SK-N-SH (cell line): ENCODE results near the gene CD34. TPM values are rescaled to one million over a fixed set of nuclear protein-coding genes. Genes with fewer than 3 reads are reported as not detected.

ENCODE experiments used
- CTCF ChIA-PET: fragments of 300-600, 350-600 bp; formaldehyde crosslinking; extraction: SDS; loops from one replicate; lab custom pipeline; 2021; lab: Yijun Ruan, JAX
- POLR2A ChIA-PET: fragments of 350-600 bp; sonication (Branson Sonifier 250); formaldehyde crosslinking; extraction: SDS; loops from one replicate; lab custom pipeline; 2020; ENCODE audit warnings: antibody characterized with exemption, inconsistent platforms; lab: Yijun Ruan, JAX
- DNase-seq: peaks from one replicate; pipeline ENCODE4 v3.0.0; 2012
- H2AFZ ChIP-seq: fragments of 200-600 bp; sonication (generic); 2 replicates; pipeline ENCODE4 v1.8.1; 2016; ENCODE audit warnings: antibody characterized with exemption, mild to moderate bottlenecking, low read depth
- H3F3A ChIP-seq: fragments of 200-600 bp; sonication (generic); replicated peaks from 2 replicates; pipeline ENCODE3; 2016; ENCODE audit warnings: antibody characterized with exemption, mild to moderate bottlenecking; ENCODE audit not compliant: insufficient read depth
- H3K27ac ChIP-seq, 2 experiments: fragments of 200-500 bp in 1 of 2; fragments of 200-600 bp in 1 of 2; sonication (Bioruptor generic) in 1 of 2; sonication (generic), shearing (Covaris generic) in 1 of 2; 2 replicates each; pipeline versions ENCODE4 v1.5.1 to v1.6.1; 2014 to 2016; ENCODE audit warnings: low read depth in 2 of 2, inconsistent platforms in 1 of 2, low read length in 1 of 2, mild to moderate bottlenecking in 1 of 2, mixed read lengths in 1 of 2
- H3K27me3 ChIP-seq: fragments of 200-600 bp; sonication (generic), shearing (Covaris generic); 2 replicates; pipeline ENCODE4 v1.6.1; 2016; ENCODE audit warnings: mixed run types; ENCODE audit not compliant: insufficient read depth
- H3K36me3 ChIP-seq, 2 experiments: fragments of 200-500 bp in 1 of 2; fragments of 200-600 bp in 1 of 2; sonication (Bioruptor generic) in 1 of 2; sonication (generic) in 1 of 2; replicated peaks in 1 of 2; 2 replicates each; pipeline versions ENCODE3 to v1.5.1; 2014 to 2016; ENCODE audit warnings: low read length in 1 of 2, mild to moderate bottlenecking in 1 of 2; ENCODE audit not compliant: insufficient read depth in 2 of 2, control insufficient read depth in 1 of 2
- H3K4me1 ChIP-seq, 2 experiments: fragments of 200-500 bp in 1 of 2; fragments of 200-600 bp in 1 of 2; sonication (Bioruptor generic) in 1 of 2; sonication (generic), shearing (Covaris generic) in 1 of 2; 2 replicates each; pipeline versions ENCODE4 v1.5.1 to v1.6.1; 2014 to 2016; ENCODE audit warnings: low read depth in 1 of 2, low read length in 1 of 2, mixed run types in 1 of 2; ENCODE audit not compliant: insufficient read depth in 2 of 2, control insufficient read depth in 1 of 2
- H3K4me2 ChIP-seq: fragments of 200-600 bp; sonication (generic), shearing (Covaris generic); 2 replicates; pipeline ENCODE4 v1.6.1; 2017; ENCODE audit warnings: mixed run types
- H3K4me3 ChIP-seq, 2 experiments: fragments of 200-500 bp in 1 of 2; fragments of 200-600 bp in 1 of 2; sonication (Bioruptor generic) in 1 of 2; sonication (generic), shearing (Covaris generic) in 1 of 2; 2 replicates each; pipeline versions ENCODE4 v1.5.1 to v1.8.1; 2014 to 2016; ENCODE audit warnings: low read depth in 2 of 2, inconsistent platforms in 1 of 2, low read length in 1 of 2, mild to moderate bottlenecking in 1 of 2, mixed read lengths in 1 of 2, moderate library complexity in 1 of 2
- H3K79me2 ChIP-seq: fragments of 200-600 bp; sonication (generic); 2 replicates; pipeline ENCODE4 v1.8.1; 2017; ENCODE audit warnings: mild to moderate bottlenecking; ENCODE audit not compliant: insufficient read depth
- H3K9ac ChIP-seq: fragments of 200-600 bp; sonication (generic); 2 replicates; pipeline ENCODE4 v1.6.1; 2017; ENCODE audit warnings: mixed run types
- H3K9me2 ChIP-seq: fragments of 200-600 bp; sonication (generic); 2 replicates; pipeline ENCODE4 v1.6.1; 2017; ENCODE audit warnings: mixed run types
- H3K9me3 ChIP-seq: fragments of 200-600 bp; sonication (generic); 2 replicates; pipeline ENCODE4 v1.6.1; 2017; ENCODE audit warnings: mixed run types, mild to moderate bottlenecking, moderate library complexity
- H4K20me1 ChIP-seq: fragments of 200-600 bp; sonication (generic); 2 replicates; pipeline ENCODE4 v1.6.1; 2017; ENCODE audit warnings: mild to moderate bottlenecking, mixed run types; ENCODE audit not compliant: insufficient read depth
- CHD2 ChIP-seq: fragments of 150-350 bp; IDR thresholded peaks from 2 replicates; pipeline ENCODE4 v1.6.1; 2018; ENCODE audit warnings: low read length; ENCODE audit not compliant: partially characterized antibody
- EP300 ChIP-seq, 2 experiments: IDR thresholded peaks; 2 replicates each; pipeline versions ENCODE4 v1.4.0 to v1.6.1; 2012; ENCODE audit warnings: borderline replicate concordance in 1 of 2, low read depth in 1 of 2, low read length in 1 of 2
- EZH2phosphoT487 ChIP-seq: fragments of 200-600 bp; sonication (generic); IDR thresholded peaks from 2 replicates; pipeline ENCODE4 v1.6.1; 2017; ENCODE audit warnings: low read depth, mixed run types, mild to moderate bottlenecking, antibody characterized with exemption, moderate library complexity, borderline replicate concordance
- FOSL2 ChIP-seq: IDR thresholded peaks from 2 replicates; pipeline ENCODE4 v1.4.0; 2012; ENCODE audit warnings: low read depth, mild to moderate bottlenecking, moderate library complexity, borderline replicate concordance
- FOXJ3 ChIP-seq: sonication (generic); formaldehyde crosslinking; IDR thresholded peaks from 2 replicates; pipeline ENCODE4 v1.5.1; 2020; ENCODE audit warnings: mild to moderate bottlenecking, missing genetic modification reagents
- FOXM1 ChIP-seq: IDR thresholded peaks from 2 replicates; pipeline ENCODE4 v1.4.0; 2012; ENCODE audit warnings: low read depth, mild to moderate bottlenecking
- GATA2 ChIP-seq: sonication (generic); formaldehyde crosslinking; IDR thresholded peaks from 2 replicates; pipeline ENCODE4 v1.5.0; 2020; ENCODE audit warnings: mild to moderate bottlenecking, missing genetic modification reagents
- IRF3 ChIP-seq: fragments of 150-350 bp; IDR thresholded peaks from 2 replicates; pipeline ENCODE4 v1.6.1; 2016; ENCODE audit warnings: mild to moderate bottlenecking, low read depth, low read length
- JUND ChIP-seq: IDR thresholded peaks from 2 replicates; pipeline ENCODE4 v1.4.0; 2012
- MEF2A ChIP-seq: IDR thresholded peaks from 2 replicates; pipeline ENCODE4 v1.4.0; 2012; ENCODE audit warnings: low read depth, borderline replicate concordance
- MXI1 ChIP-seq: IDR thresholded peaks from 2 replicates; pipeline ENCODE4 v1.6.1; 2012; ENCODE audit warnings: mild to moderate bottlenecking, low read depth, low read length, improper control_type of control experiment
- NFIC ChIP-seq: IDR thresholded peaks from 2 replicates; pipeline ENCODE4 v1.4.0; 2012; ENCODE audit warnings: borderline replicate concordance
- PBX3 ChIP-seq: IDR thresholded peaks from 2 replicates; pipeline ENCODE4; 2012
- POLR2AphosphoS5 ChIP-seq: IDR thresholded peaks from 2 replicates; pipeline ENCODE4 v1.6.1; 2012; ENCODE audit warnings: low read depth, low read length
- RCOR1 ChIP-seq: fragments of 150-350 bp; IDR thresholded peaks from 2 replicates; pipeline ENCODE4 v1.6.1; 2017; ENCODE audit warnings: antibody characterized with exemption, low read length
- RXRA ChIP-seq: IDR thresholded peaks from 2 replicates; pipeline ENCODE4 v1.4.0; 2012; ENCODE audit warnings: low read depth, mild to moderate bottlenecking, borderline replicate concordance
- TAF1 ChIP-seq: IDR thresholded peaks from 2 replicates; pipeline ENCODE4 v1.6.1; 2012; ENCODE audit warnings: low read depth, mild to moderate bottlenecking, low read length, moderate library complexity, borderline replicate concordance
- TCF12 ChIP-seq: IDR thresholded peaks from 2 replicates; pipeline ENCODE4 v1.4.0; 2012
- TEAD4 ChIP-seq: IDR thresholded peaks from 2 replicates; pipeline ENCODE4 v1.4.0; 2012; ENCODE audit warnings: mild to moderate bottlenecking, borderline replicate concordance; ENCODE audit not compliant: insufficient read depth
- USF2 ChIP-seq: fragments of 150-350 bp; IDR thresholded peaks from 2 replicates; pipeline ENCODE4 v1.6.1; 2017; ENCODE audit warnings: antibody characterized with exemption, low read length, low read depth, borderline replicate concordance
- YY1 ChIP-seq: IDR thresholded peaks from 2 replicates; pipeline ENCODE4 v1.4.0; 2012; ENCODE audit warnings: low read depth, mild to moderate bottlenecking
- WGBS: methylation state at CpG from one replicate; pipeline ENCODE4 v1.1.6; 2017; ENCODE audit warnings: low lambda C conversion rate; 5-methylcytosine and 5-hydroxymethylcytosine counted together
- polyA plus RNA-seq, 3 experiments: library from polyadenylated mRNA; depleted of rRNA; stranded (reverse); fragments of >200 nt; gene quantifications; 2 replicates each; pipeline ENCODE4 v1.2.3, GENCODE V29; 2012
- TF ChIP-seq, protein P1 (sequence below): fragments of 200-600 bp; sonication (generic); IDR thresholded peaks from 2 replicates; pipeline ENCODE4 v1.6.1; 2017; ENCODE audit warnings: antibody characterized with exemption, mild to moderate bottlenecking, moderate library complexity
- TF ChIP-seq, protein P2 (sequence below): IDR thresholded peaks from 2 replicates; pipeline ENCODE4 v1.4.0; 2012; ENCODE audit warnings: low read depth
- TF ChIP-seq, protein P3 (sequence below): IDR thresholded peaks from 2 replicates; pipeline ENCODE4 v1.6.1; 2012; ENCODE audit warnings: mild to moderate bottlenecking, low read depth, low read length, moderate library complexity

Gene CD34
- polyA plus RNA-seq, 1 of the 3 experiments (the other 2 are of a cell fraction) = 0.59 TPM

DNA sequence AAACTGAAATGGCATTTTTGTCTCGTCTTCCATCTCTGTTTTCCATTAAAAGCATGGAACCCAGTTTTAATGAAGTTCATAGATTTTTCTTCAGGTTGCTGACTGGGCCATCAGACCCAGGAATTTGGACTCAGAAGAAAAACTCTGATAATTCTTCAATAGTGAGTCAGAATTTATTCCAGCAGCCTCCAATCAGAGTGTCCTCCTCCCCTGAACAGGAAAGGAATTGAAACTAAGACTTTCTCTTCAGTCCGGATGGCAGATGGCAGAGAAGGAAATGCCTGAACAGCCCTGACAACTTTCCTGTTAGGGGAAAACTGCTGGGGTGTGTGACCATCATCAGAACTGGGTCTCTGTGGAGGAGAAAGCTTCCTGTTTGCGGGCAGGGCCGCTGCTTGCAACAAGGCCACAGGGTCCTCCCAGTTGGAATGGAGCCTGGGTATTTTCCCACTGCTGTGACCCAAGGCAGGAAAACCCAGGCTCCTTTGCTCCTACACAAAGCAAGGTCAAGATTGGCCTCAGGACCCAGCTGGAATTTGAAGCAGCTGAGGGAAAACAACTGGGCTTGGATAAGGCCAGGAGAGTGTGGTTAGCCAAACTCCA, 20.7 kb downstream of the CD34 start:
- H3F3A ChIP-seq = peaks cover 16% of the 10 kb centered on the region
- H3K4me1 ChIP-seq = peaks cover 16 to 17% of the 10 kb centered on the region in 2 experiments
- peak overlapping the region; percentile 54 for H3K9ac ChIP-seq
- ChIA-PET POLR2A (no interaction called here), CTCF (interaction anchor here (1.4 kb wide), 1 partner anchor 73 kb away, joined by 6 read pairs; no protein-coding TSS in a partner anchor)
- H3K27ac ChIP-seq = peak overlapping the region; percentile 91 to 92
- H3K27me3 ChIP-seq = no peaks in the 10 kb centered on the region
- H3K79me2 ChIP-seq = no peaks in the 10 kb centered on the region
- no peak for DNase-seq
- no peaks in the 10 kb centered on the region for H4K20me1 ChIP-seq
- WGBS = 24% methylated on average over 4 of the region's 4 CpGs
- H3K9me2 ChIP-seq = no peaks in the 10 kb centered on the region
- peak overlapping the region in 1 of 2 experiments; percentile 29; a peak in 2 of 4 replicates for H3K4me3 ChIP-seq
- no peaks in the 10 kb centered on the region for H3K9me3 ChIP-seq
- H2AFZ ChIP-seq = peak overlapping the region; percentile 88
- H3K4me2 ChIP-seq = peak overlapping the region; percentile 46
- H3K36me3 ChIP-seq = no peaks in the 10 kb centered on the region
- peak; percentile 50 for TF ChIP-seq JUND
- TF ChIP-seq, protein P1, sequence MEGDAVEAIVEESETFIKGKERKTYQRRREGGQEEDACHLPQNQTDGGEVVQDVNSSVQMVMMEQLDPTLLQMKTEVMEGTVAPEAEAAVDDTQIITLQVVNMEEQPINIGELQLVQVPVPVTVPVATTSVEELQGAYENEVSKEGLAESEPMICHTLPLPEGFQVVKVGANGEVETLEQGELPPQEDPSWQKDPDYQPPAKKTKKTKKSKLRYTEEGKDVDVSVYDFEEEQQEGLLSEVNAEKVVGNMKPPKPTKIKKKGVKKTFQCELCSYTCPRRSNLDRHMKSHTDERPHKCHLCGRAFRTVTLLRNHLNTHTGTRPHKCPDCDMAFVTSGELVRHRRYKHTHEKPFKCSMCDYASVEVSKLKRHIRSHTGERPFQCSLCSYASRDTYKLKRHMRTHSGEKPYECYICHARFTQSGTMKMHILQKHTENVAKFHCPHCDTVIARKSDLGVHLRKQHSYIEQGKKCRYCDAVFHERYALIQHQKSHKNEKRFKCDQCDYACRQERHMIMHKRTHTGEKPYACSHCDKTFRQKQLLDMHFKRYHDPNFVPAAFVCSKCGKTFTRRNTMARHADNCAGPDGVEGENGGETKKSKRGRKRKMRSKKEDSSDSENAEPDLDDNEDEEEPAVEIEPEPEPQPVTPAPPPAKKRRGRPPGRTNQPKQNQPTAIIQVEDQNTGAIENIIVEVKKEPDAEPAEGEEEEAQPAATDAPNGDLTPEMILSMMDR = no peak
- TF ChIP-seq EZH2phosphoT487 = no peak
- TF ChIP-seq MXI1 = no peak
- 0 out of 2 replicates have a peak, but pooled peaks have one; percentile 19 for TF ChIP-seq NFIC
- TF ChIP-seq, protein P2, sequence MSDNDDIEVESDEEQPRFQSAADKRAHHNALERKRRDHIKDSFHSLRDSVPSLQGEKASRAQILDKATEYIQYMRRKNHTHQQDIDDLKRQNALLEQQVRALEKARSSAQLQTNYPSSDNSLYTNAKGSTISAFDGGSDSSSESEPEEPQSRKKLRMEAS = no peak
- peak; percentile 47; the same call in 1 of the 2 replicates for TF ChIP-seq TCF12
- TF ChIP-seq RCOR1 = no peak
- 0 out of 2 replicates have a peak, but pooled peaks have one; percentile 37 for TF ChIP-seq RXRA
- TF ChIP-seq EP300 (IDR thresholded peaks at IDR 0.05; ENCODE audit: borderline replicate concordance in 1 of 2, low read depth in 1 of 2, low read length in 1 of 2) = no peak; a peak in 1 of 4 replicates
- TF ChIP-seq FOSL2 = peak; percentile 61; the same call in 1 of the 2 replicates
- no peak for TF ChIP-seq GATA2 (CRISPR knock-in tag)
- no peak for TF ChIP-seq PBX3
- TF ChIP-seq TEAD4 = peak; percentile 61; the same call in 1 of the 2 replicates
- TF ChIP-seq MEF2A = no peak
- no peak for TF ChIP-seq CHD2
- peak; percentile 44; the same call in 1 of the 2 replicates for TF ChIP-seq POLR2AphosphoS5
- TF ChIP-seq FOXM1 = no peak
- no peak for TF ChIP-seq IRF3
- TF ChIP-seq, protein P3, sequence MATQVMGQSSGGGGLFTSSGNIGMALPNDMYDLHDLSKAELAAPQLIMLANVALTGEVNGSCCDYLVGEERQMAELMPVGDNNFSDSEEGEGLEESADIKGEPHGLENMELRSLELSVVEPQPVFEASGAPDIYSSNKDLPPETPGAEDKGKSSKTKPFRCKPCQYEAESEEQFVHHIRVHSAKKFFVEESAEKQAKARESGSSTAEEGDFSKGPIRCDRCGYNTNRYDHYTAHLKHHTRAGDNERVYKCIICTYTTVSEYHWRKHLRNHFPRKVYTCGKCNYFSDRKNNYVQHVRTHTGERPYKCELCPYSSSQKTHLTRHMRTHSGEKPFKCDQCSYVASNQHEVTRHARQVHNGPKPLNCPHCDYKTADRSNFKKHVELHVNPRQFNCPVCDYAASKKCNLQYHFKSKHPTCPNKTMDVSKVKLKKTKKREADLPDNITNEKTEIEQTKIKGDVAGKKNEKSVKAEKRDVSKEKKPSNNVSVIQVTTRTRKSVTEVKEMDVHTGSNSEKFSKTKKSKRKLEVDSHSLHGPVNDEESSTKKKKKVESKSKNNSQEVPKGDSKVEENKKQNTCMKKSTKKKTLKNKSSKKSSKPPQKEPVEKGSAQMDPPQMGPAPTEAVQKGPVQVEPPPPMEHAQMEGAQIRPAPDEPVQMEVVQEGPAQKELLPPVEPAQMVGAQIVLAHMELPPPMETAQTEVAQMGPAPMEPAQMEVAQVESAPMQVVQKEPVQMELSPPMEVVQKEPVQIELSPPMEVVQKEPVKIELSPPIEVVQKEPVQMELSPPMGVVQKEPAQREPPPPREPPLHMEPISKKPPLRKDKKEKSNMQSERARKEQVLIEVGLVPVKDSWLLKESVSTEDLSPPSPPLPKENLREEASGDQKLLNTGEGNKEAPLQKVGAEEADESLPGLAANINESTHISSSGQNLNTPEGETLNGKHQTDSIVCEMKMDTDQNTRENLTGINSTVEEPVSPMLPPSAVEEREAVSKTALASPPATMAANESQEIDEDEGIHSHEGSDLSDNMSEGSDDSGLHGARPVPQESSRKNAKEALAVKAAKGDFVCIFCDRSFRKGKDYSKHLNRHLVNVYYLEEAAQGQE = 0 out of 2 replicates have a peak, but pooled peaks have one; percentile 15
- no peak for TF ChIP-seq USF2
- TF ChIP-seq TAF1 = peak; percentile 39; the same call in 1 of the 2 replicates
- peak; percentile 50 for TF ChIP-seq YY1
- no peak for TF ChIP-seq FOXJ3
